IMR-90 (cell line): Measurements from ENCODE around the gene KRT3. TPM values are rescaled to one million over a fixed set of nuclear protein-coding genes. Genes with fewer than 3 reads are reported as not detected.

Source experiments
- ATAC-seq: fragments of 200-7000 bp; cut with Tn5 transposase; 2 replicates; pipeline ENCODE4 v1.9.1; 2020; ENCODE audit warnings: low read depth, mild to moderate bottlenecking, moderate library complexity
- BruUV-seq: library from RNA; stranded (reverse); fragments of 400-500 nt; replicated peaks from 2 replicates; lab custom pipeline; 2021; lab: Mats Ljungman, UMichigan
- CTCF ChIA-PET: fragments of 300-600 bp; formaldehyde crosslinking; extraction: SDS; loops from one replicate; lab custom pipeline; 2021; ENCODE audit warnings: antibody characterized with exemption; lab: Yijun Ruan, JAX
- POLR2A ChIA-PET: fragments of 300-600 bp; sonication (Branson Sonifier 250); formaldehyde crosslinking; loops from one replicate; lab custom pipeline; 2022; ENCODE audit warnings: antibody characterized with exemption; ENCODE audit not compliant: unreplicated experiment; lab: Charles Lee
- DNase-seq: peaks from one replicate; pipeline ENCODE4 v3.0.0; 2013
- H2AFZ ChIP-seq: replicated peaks from 2 replicates; pipeline ENCODE3; 2013; ENCODE audit warnings: low read length, mild to moderate bottlenecking; ENCODE audit not compliant: poor library complexity
- H2AK5ac ChIP-seq: 2 replicates; pipeline ENCODE4 v1.6.1; 2013; ENCODE audit warnings: low read depth, low read length, inconsistent platforms
- H2AK9ac ChIP-seq: replicated peaks from 2 replicates; pipeline ENCODE3; 2013; ENCODE audit warnings: mild to moderate bottlenecking, low read depth, low read length, moderate library complexity; ENCODE audit not compliant: poor library complexity
- H2BK120ac ChIP-seq: 2 replicates; pipeline ENCODE4 v1.6.1; 2013; ENCODE audit warnings: low read depth, low read length, inconsistent platforms
- H2BK15ac ChIP-seq: 3 replicates; pipeline ENCODE4 v1.6.1; 2013; ENCODE audit warnings: low read depth, low read length, inconsistent platforms
- H2BK20ac ChIP-seq: 2 replicates; pipeline ENCODE4 v1.6.1; 2013; ENCODE audit warnings: low read depth, mild to moderate bottlenecking, inconsistent platforms, low read length, moderate library complexity
- H2BK5ac ChIP-seq: 2 replicates; pipeline ENCODE4 v1.6.1; 2013; ENCODE audit warnings: mild to moderate bottlenecking, low read depth, low read length, inconsistent platforms; ENCODE audit not compliant: poor library complexity, severe bottlenecking
- H3K14ac ChIP-seq: replicated peaks from 2 replicates; pipeline ENCODE4 v1.6.1; 2013; ENCODE audit warnings: low read depth, low read length, inconsistent platforms
- H3K18ac ChIP-seq: 2 replicates; pipeline ENCODE4 v1.6.1; 2013; ENCODE audit warnings: low read depth, low read length, control low read depth
- H3K23ac ChIP-seq: 2 replicates; pipeline ENCODE4 v1.6.1; 2013; ENCODE audit warnings: low read depth, low read length, inconsistent platforms
- H3K27ac ChIP-seq: 2 replicates; pipeline ENCODE4 v1.5.1; 2013; ENCODE audit warnings: mild to moderate bottlenecking, control low read depth, low read length; ENCODE audit not compliant: insufficient read depth
- H3K27me3 ChIP-seq: 2 replicates; pipeline ENCODE4 v1.6.1; 2013; ENCODE audit warnings: low read length; ENCODE audit not compliant: control insufficient read depth, insufficient read depth
- H3K36me3 ChIP-seq: 2 replicates; pipeline ENCODE4 v1.6.1; 2013; ENCODE audit warnings: low read length, mixed read lengths; ENCODE audit not compliant: control insufficient read depth, insufficient read depth
- H3K4ac ChIP-seq: 2 replicates; pipeline ENCODE4 v1.6.1; 2013; ENCODE audit warnings: low read depth, low read length, inconsistent platforms
- H3K4me1 ChIP-seq: 2 replicates; pipeline ENCODE4 v1.6.1; 2013; ENCODE audit warnings: low read length, mixed read lengths; ENCODE audit not compliant: control insufficient read depth, insufficient read depth
- H3K4me2 ChIP-seq: 2 replicates; pipeline ENCODE4 v1.6.1; 2013; ENCODE audit warnings: low read depth, mild to moderate bottlenecking, control low read depth, low read length, moderate library complexity
- H3K4me3 ChIP-seq: 2 replicates; pipeline ENCODE4 v1.5.1; 2013; ENCODE audit warnings: low read depth, mild to moderate bottlenecking, control low read depth, low read length, moderate library complexity; ENCODE audit not compliant: insufficient read depth
- H3K56ac ChIP-seq: 2 replicates; pipeline ENCODE4 v1.6.1; 2013; ENCODE audit warnings: low read length, inconsistent platforms; ENCODE audit not compliant: insufficient read depth; ENCODE audit errors: extremely low read depth
- H3K79me1 ChIP-seq, 2 experiments: 2 replicates each; pipeline ENCODE4 v1.6.1; 2013; ENCODE audit warnings: low read length in 2 of 2, inconsistent platforms in 1 of 2, low read depth in 1 of 2
- H3K9ac ChIP-seq: 2 replicates; pipeline ENCODE4 v1.6.1; 2013; ENCODE audit warnings: low read depth, low read length, control low read depth
- H3K9me1 ChIP-seq: 2 replicates; pipeline ENCODE4 v1.6.1; 2013; ENCODE audit warnings: low read length, inconsistent platforms; ENCODE audit not compliant: insufficient read depth
- H3K9me3 ChIP-seq: 2 replicates; pipeline ENCODE4 v1.6.1; 2013; ENCODE audit warnings: low read length; ENCODE audit not compliant: control insufficient read depth, insufficient read depth
- H4K20me1 ChIP-seq: 2 replicates; pipeline ENCODE4 v1.6.1; 2013; ENCODE audit warnings: low read length, inconsistent platforms; ENCODE audit not compliant: insufficient read depth
- H4K5ac ChIP-seq: 2 replicates; pipeline ENCODE4 v1.6.1; 2013; ENCODE audit warnings: mild to moderate bottlenecking, low read depth, low read length, control low read depth
- H4K8ac ChIP-seq, 2 experiments: 2 replicates each; pipeline ENCODE4 v1.6.1; 2013; ENCODE audit warnings: low read depth in 2 of 2, low read length in 2 of 2, control low read depth in 1 of 2, inconsistent platforms in 1 of 2
- H4K91ac ChIP-seq: 2 replicates; pipeline ENCODE4 v1.6.1; 2013; ENCODE audit warnings: low read depth, low read length, inconsistent platforms; ENCODE audit not compliant: insufficient read depth
- BHLHE40 ChIP-seq: fragments of 150-350 bp; IDR thresholded peaks from 2 replicates; pipeline ENCODE4 v1.6.1; 2016; ENCODE audit warnings: mild to moderate bottlenecking, low read depth, low read length
- CHD1 ChIP-seq: IDR thresholded peaks from 2 replicates; pipeline ENCODE4 v1.6.1; 2012; ENCODE audit warnings: low read depth, low read length, improper control_type of control experiment
- FOS ChIP-seq: fragments of 150-350 bp; IDR thresholded peaks from 2 replicates; pipeline ENCODE4 v1.6.1; 2016; ENCODE audit warnings: low read depth, low read length
- MAFK ChIP-seq: IDR thresholded peaks from 2 replicates; pipeline ENCODE4 v1.6.1; 2012; ENCODE audit warnings: low read depth, low read length, improper control_type of control experiment
- MAZ ChIP-seq: IDR thresholded peaks from 2 replicates; pipeline ENCODE4 v1.6.1; 2012; ENCODE audit warnings: low read depth, mild to moderate bottlenecking, low read length, improper control_type of control experiment, moderate library complexity, borderline replicate concordance
- NFE2L2 ChIP-seq: fragments of 150-350 bp; IDR thresholded peaks from 2 replicates; pipeline ENCODE4 v1.6.1; 2016; ENCODE audit warnings: low read depth, mild to moderate bottlenecking, low read length
- RCOR1 ChIP-seq: IDR thresholded peaks from 2 replicates; pipeline ENCODE4 v1.6.1; 2012; ENCODE audit warnings: mild to moderate bottlenecking, low read length, improper control_type of control experiment; ENCODE audit not compliant: insufficient replicate concordance
- USF2 ChIP-seq: fragments of 150-350 bp; IDR thresholded peaks from 2 replicates; pipeline ENCODE4 v1.6.1; 2017; ENCODE audit warnings: mild to moderate bottlenecking, antibody characterized with exemption, low read length, low read depth
- WGBS, 2 experiments: methylation state at CpG; one replicate each; pipeline versions ENCODE4 v1.1.5 to v1.1.7; 2013; ENCODE audit warnings: missing lambda C conversion rate in 2 of 2; ENCODE audit not compliant: insufficient read length in 1 of 2; ENCODE audit errors: extremely low coverage in 2 of 2; 5-methylcytosine and 5-hydroxymethylcytosine counted together
- dilution Hi-C: fragments of 300-500 bp; cut with HindIII; formaldehyde crosslinking; loops from one replicate; pipeline ENCODE4 v1.14.3; 2018; ENCODE audit warnings: low sequenced_read_pairs; ENCODE audit not compliant: unreplicated experiment
- in situ Hi-C: fragments of 300-500 bp; cut with MboI; formaldehyde crosslinking; loops from 3 replicates; pipeline ENCODE4 v1.14.3; 2019; ENCODE audit warnings: low sequenced_read_pairs, inconsistent platforms, mixed read lengths
- intact Hi-C: fragments of 100-400 bp; cut with micrococcal nuclease; formaldehyde crosslinking; loops from 2 replicates; pipeline ENCODE4 v1.10.0; 2022
- polyA plus RNA-seq, 3 experiments: library from polyadenylated mRNA; depleted of rRNA; stranded (reverse); fragments of >200 nt; gene quantifications; 2 replicates each; pipeline ENCODE4 v1.2.3, GENCODE V29; 2012; ENCODE audit warnings: low replicate concordance in 1 of 3
- total RNA-seq: library from RNA; depleted of rRNA; stranded (reverse); fragments of >200 nt; gene quantifications from 2 replicates; pipeline ENCODE4 v1.2.3, GENCODE V29; 2012

Gene KRT3
- total and polyA plus RNA-seq, 2 of the 4 experiments (the other 2 are of a cell fraction) = not detected

- H3K79me1 ChIP-seq = no peaks in the 10 kb centered on the region
- H2BK120ac ChIP-seq = no peak overlapping the region
- H2AK5ac ChIP-seq = no peak overlapping the region
- DNase-seq (no peak), ATAC-seq (no peak)
- H3K9ac ChIP-seq = no peak overlapping the region
- no peak overlapping the region for H3K4ac ChIP-seq
- H4K91ac ChIP-seq = no peak overlapping the region
- CTCF ChIA-PET = no interaction called here
- H2AFZ ChIP-seq = no peak overlapping the region
- no peak overlapping the region for H3K4me3 ChIP-seq
- no peak overlapping the region for H3K27ac ChIP-seq
- no peak overlapping the region for H2BK5ac ChIP-seq
- peaks cover 42% of the 10 kb centered on the region for H3K27me3 ChIP-seq
- H3K9me3 ChIP-seq = no peaks in the 10 kb centered on the region
- H4K5ac ChIP-seq = no peak overlapping the region
- dilution Hi-C loops (no loop called here), intact Hi-C loops (no loop called here), in situ Hi-C loops (no loop called here)
- POLR2A ChIA-PET = no interaction called here
- H4K20me1 ChIP-seq = no peaks in the 10 kb centered on the region
- no CpG with 5 or more reads among the region's 4 CpGs for WGBS, 2 experiments
- no peak overlapping the region for H2BK20ac ChIP-seq
- H3K36me3 ChIP-seq = no peaks in the 10 kb centered on the region
- no TSS peak for BruUV-seq
- H3K4me1 ChIP-seq = peaks cover 6% of the 10 kb centered on the region
- H2AK9ac ChIP-seq = no peak overlapping the region
- no peak overlapping the region for H3K4me2 ChIP-seq
- TF ChIP-seq RCOR1 (no peak), USF2 (no peak), BHLHE40 (no peak), MAZ (no peak), FOS (no peak), MAFK (no peak), NFE2L2 (no peak), CHD1 (no peak)
- H4K8ac ChIP-seq = no peak overlapping the region
- no peaks in the 10 kb centered on the region for H3K9me1 ChIP-seq
- no peak overlapping the region for H3K14ac ChIP-seq
- no peak overlapping the region for H2BK15ac ChIP-seq
- H3K23ac ChIP-seq = no peak overlapping the region
- no peak overlapping the region for H3K56ac ChIP-seq
- no peak overlapping the region for H3K18ac ChIP-seq
Measured at GRCh38 chr12:52812073-52812400, 16.1 kb upstream of the KRT3 start.
